ENCODE data around the gene ZNF407.

DNA sequence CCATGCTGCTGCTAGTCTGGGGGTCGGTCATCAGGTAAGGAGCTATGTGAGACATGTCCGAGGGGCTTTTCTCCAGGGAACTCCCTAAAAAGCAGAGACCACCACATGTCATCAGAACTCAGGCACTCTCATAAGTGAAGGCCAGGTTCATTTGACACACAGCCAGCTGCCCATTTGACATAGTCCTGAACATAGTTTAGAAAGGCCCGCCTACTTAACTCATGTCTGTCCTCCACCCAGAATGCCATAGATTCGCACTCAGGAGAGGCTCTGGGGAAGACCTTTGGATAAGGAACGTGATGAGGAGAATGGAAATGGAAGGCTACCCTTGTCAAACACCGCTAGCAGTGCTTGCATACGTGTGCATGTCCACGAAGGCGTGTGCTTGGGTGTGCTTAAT lies 454.1 kb downstream of the ZNF407 start:
- TF ChIP-seq CTCF (IDR thresholded peaks at IDR 0.05; ENCODE audit: insufficient read depth, low read length, poor library complexity, severe bottlenecking) (no peak), EZH2phosphoT487 (conservative IDR thresholded peaks at IDR 0.05; ENCODE audit: low read length) (no peak)
